Astrocyte (in vitro differentiated cells and primary cell): ENCODE data around the gene F8. TPM values are rescaled to one million over a fixed set of nuclear protein-coding genes. Genes with fewer than 3 reads are reported as not detected.

Experiments used
- DNase-seq: peaks from one replicate; pipeline ENCODE4 v3.0.0-alpha.2; 2010; ENCODE audit warnings: low read depth
- FAIRE-seq: peaks from 2 replicates; lab custom pipeline; 2011; peaks lifted over from hg19 to GRCh38; lab: Jason Lieb, UNC
- H2AFZ ChIP-seq: 2 replicates; pipeline ENCODE4 v1.6.0; 2012; ENCODE audit warnings: low read depth, low read length, inconsistent platforms
- H3K27ac ChIP-seq: 2 replicates; pipeline ENCODE4 v1.5.1; 2011; ENCODE audit warnings: low read depth, low read length, inconsistent platforms
- H3K27me3 ChIP-seq: 2 replicates; pipeline ENCODE4 v1.6.0; 2011; ENCODE audit warnings: low read length, inconsistent platforms; ENCODE audit not compliant: insufficient read depth
- H3K36me3 ChIP-seq: 2 replicates; pipeline ENCODE4 v1.5.1; 2011; ENCODE audit warnings: low read length, inconsistent platforms; ENCODE audit not compliant: insufficient read depth
- H3K4me1 ChIP-seq: 2 replicates; pipeline ENCODE4 v1.5.1; 2011; ENCODE audit warnings: low read length, inconsistent platforms; ENCODE audit not compliant: insufficient read depth
- H3K4me2 ChIP-seq: 2 replicates; pipeline ENCODE4 v1.6.0; 2012; ENCODE audit warnings: low read length, inconsistent platforms
- H3K4me3 ChIP-seq: 2 replicates; pipeline ENCODE4 v1.5.1; 2011; ENCODE audit warnings: low read depth, mild to moderate bottlenecking, low read length, inconsistent platforms; ENCODE audit not compliant: insufficient read depth
- H3K79me2 ChIP-seq: 2 replicates; pipeline ENCODE4 v1.6.0; 2012; ENCODE audit warnings: mild to moderate bottlenecking, low read length, inconsistent platforms; ENCODE audit not compliant: insufficient read depth
- H3K9ac ChIP-seq: 2 replicates; pipeline ENCODE4 v1.6.0; 2012; ENCODE audit warnings: mild to moderate bottlenecking, low read length, inconsistent platforms
- H3K9me3 ChIP-seq: 2 replicates; pipeline ENCODE4 v1.5.1; 2012; ENCODE audit warnings: low read depth, mild to moderate bottlenecking, low read length, inconsistent platforms; ENCODE audit not compliant: insufficient read depth
- H4K20me1 ChIP-seq: 2 replicates; pipeline ENCODE4 v1.6.0; 2012; ENCODE audit warnings: low read length, inconsistent platforms; ENCODE audit not compliant: insufficient read depth
- H3K27ac Mint-ChIP-seq: one replicate; pipeline ENCODE4 v1.8.0; 2021; ENCODE audit warnings: mild to moderate bottlenecking, mixed read lengths; ENCODE audit not compliant: unreplicated experiment
- H3K27me3 Mint-ChIP-seq: one replicate; pipeline ENCODE4 v1.8.0; 2021; ENCODE audit warnings: low read depth, mixed read lengths; ENCODE audit not compliant: unreplicated experiment
- H3K36me3 Mint-ChIP-seq: one replicate; pipeline ENCODE4 v1.8.0; 2021; ENCODE audit warnings: low read depth, mixed read lengths; ENCODE audit not compliant: unreplicated experiment
- H3K4me1 Mint-ChIP-seq: one replicate; pipeline ENCODE4 v1.8.0; 2021; ENCODE audit warnings: low read depth, mixed read lengths; ENCODE audit not compliant: unreplicated experiment
- H3K4me3 Mint-ChIP-seq: one replicate; pipeline ENCODE4 v1.8.0; 2021; ENCODE audit warnings: mild to moderate bottlenecking, moderate library complexity, mixed read lengths; ENCODE audit not compliant: unreplicated experiment
- H3K9me3 Mint-ChIP-seq: one replicate; pipeline ENCODE4 v1.8.0; 2021; ENCODE audit warnings: mild to moderate bottlenecking, mixed read lengths; ENCODE audit not compliant: unreplicated experiment
- CTCF ChIP-seq: IDR thresholded peaks from 2 replicates; pipeline ENCODE4 v1.5.1; 2011; ENCODE audit warnings: low read depth, mild to moderate bottlenecking, inconsistent platforms, low read length, moderate library complexity; ENCODE audit not compliant: insufficient read depth
- EZH2 ChIP-seq: IDR thresholded peaks from 2 replicates; pipeline ENCODE4 v1.6.1; 2012; ENCODE audit warnings: mild to moderate bottlenecking, low read length, inconsistent platforms; ENCODE audit not compliant: insufficient read depth
- total RNA-seq: library from RNA; stranded (reverse); gene quantifications from 2 replicates; pipeline ENCODE4 v1.2.1, GENCODE V29; 2021

F8 gene
- total RNA-seq, 1 donor from 2014 or later: 2.5 TPM

DNA sequence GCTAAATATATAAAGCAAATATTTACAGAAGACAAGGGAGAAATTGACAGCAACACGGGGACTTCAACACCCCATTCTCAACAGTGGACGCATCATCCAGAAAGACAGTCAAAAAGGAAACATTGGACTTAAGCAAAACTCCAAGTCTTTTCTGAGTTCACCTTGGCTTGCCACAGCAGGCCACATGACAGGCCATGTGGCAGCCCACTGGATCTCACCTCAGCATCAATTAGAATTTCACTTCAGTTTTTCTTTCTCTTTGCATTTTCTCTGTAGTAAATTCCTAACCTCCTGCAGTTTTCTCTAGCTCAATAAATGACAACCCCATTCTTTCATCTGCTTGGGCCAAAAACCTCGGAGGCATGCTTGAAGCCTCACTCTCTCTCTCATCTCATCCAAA, 200.5 kb downstream of the F8 start:
- no peaks in the 10 kb centered on the region for H3K9me3 ChIP-seq
- FAIRE-seq: no peak
- no peaks in the 10 kb centered on the region for H3K36me3 ChIP-seq
- no peaks in the 10 kb centered on the region for H3K27me3 Mint-ChIP-seq
- H2AFZ ChIP-seq: no peak overlapping the region
- no peak overlapping the region for H3K4me3 ChIP-seq
- no peak overlapping the region for H3K4me3 Mint-ChIP-seq
- no peaks in the 10 kb centered on the region for H4K20me1 ChIP-seq
- DNase-seq: no peak
- H3K27ac Mint-ChIP-seq: no peak overlapping the region
- no peak overlapping the region for H3K9ac ChIP-seq
- H3K4me2 ChIP-seq: no peak overlapping the region
- H3K27ac ChIP-seq: no peak overlapping the region
- no peaks in the 10 kb centered on the region for H3K9me3 Mint-ChIP-seq
- H3K4me1 ChIP-seq: no peaks in the 10 kb centered on the region
- no peaks in the 10 kb centered on the region for H3K27me3 ChIP-seq
- TF ChIP-seq CTCF: no peak
- TF ChIP-seq EZH2: no peak
- H3K79me2 ChIP-seq: no peaks in the 10 kb centered on the region
- H3K36me3 Mint-ChIP-seq: no peaks in the 10 kb centered on the region
- no peaks in the 10 kb centered on the region for H3K4me1 Mint-ChIP-seq

DNA sequence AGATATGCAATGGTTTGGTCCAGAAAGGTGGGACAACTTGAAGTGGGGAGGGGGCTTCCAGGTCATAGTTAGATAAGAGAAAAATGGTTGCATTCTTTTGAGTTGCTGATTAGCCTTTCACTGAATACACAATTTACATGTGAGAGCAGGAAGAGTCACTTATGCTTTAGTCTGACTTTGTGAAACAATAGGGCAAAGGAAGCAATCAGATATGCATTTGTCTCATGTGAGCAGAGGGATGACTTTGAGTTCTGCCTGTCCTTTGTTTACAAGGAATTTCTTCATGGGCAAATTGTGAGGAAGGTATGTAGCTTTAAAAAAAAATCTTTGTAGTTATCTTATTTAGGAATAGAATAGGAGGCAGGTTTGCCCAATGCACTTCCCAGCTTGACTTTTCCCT, 201.0 kb downstream of the F8 start:
- no peak overlapping the region for H3K27ac ChIP-seq
- no peak for TF ChIP-seq CTCF
- no peak for TF ChIP-seq EZH2
- no peaks in the 10 kb centered on the region for H4K20me1 ChIP-seq
- H3K27me3 ChIP-seq: no peaks in the 10 kb centered on the region
- no peaks in the 10 kb centered on the region for H3K9me3 ChIP-seq
- no peak overlapping the region for H2AFZ ChIP-seq
- no peak for FAIRE-seq
- H3K36me3 Mint-ChIP-seq: no peaks in the 10 kb centered on the region
- no peak overlapping the region for H3K4me3 Mint-ChIP-seq
- no peaks in the 10 kb centered on the region for H3K36me3 ChIP-seq
- no peak overlapping the region for H3K4me3 ChIP-seq
- no peaks in the 10 kb centered on the region for H3K4me1 ChIP-seq
- H3K4me2 ChIP-seq: no peak overlapping the region
- H3K27ac Mint-ChIP-seq: no peak overlapping the region
- H3K79me2 ChIP-seq: no peaks in the 10 kb centered on the region
- DNase-seq: no peak
- H3K9ac ChIP-seq: no peak overlapping the region
- no peaks in the 10 kb centered on the region for H3K4me1 Mint-ChIP-seq
- no peaks in the 10 kb centered on the region for H3K27me3 Mint-ChIP-seq
- H3K9me3 Mint-ChIP-seq: no peaks in the 10 kb centered on the region

GRCh38 chrX:154819771-154820341, 202.7 kb downstream of the F8 start:
- Histone ChIP-seq H3K9me3 (no peaks in the 10 kb centered on the region), H3K9ac (no peak overlapping the region), H3K79me2 (no peaks in the 10 kb centered on the region), H3K27me3 (no peaks in the 10 kb centered on the region), H3K36me3 (no peaks in the 10 kb centered on the region), H3K27ac (no peak overlapping the region), H4K20me1 (no peaks in the 10 kb centered on the region), H3K4me1 (no peaks in the 10 kb centered on the region), H2AFZ (no peak overlapping the region), H3K4me2 (no peak overlapping the region), H3K4me3 (no peak overlapping the region)
- no peaks in the 10 kb centered on the region for H3K4me1 Mint-ChIP-seq
- peak; percentile 20 for FAIRE-seq
- H3K9me3 Mint-ChIP-seq: no peaks in the 10 kb centered on the region
- TF ChIP-seq EZH2 (no peak), CTCF (no peak)
- no peaks in the 10 kb centered on the region for H3K36me3 Mint-ChIP-seq
- DNase-seq: no peak
- no peak overlapping the region for H3K27ac Mint-ChIP-seq
- H3K27me3 Mint-ChIP-seq: no peaks in the 10 kb centered on the region
- no peak overlapping the region for H3K4me3 Mint-ChIP-seq
